Stimulated activated memory B cell treated with anti-CD40 and anti-IgM and Interleukin-4, amounts not matched to agents 10 μg/mL and 1 μg/mL and 100 μg/mL, for 72 hours (primary cell): ENCODE results near the gene AQP12A.
"Not testable (repeated sequence)": the region's sequence is repeated elsewhere in the genome, so short reads cannot be mapped to it uniquely, and the experiment has no call there.

Source experiments
- ATAC-seq: fragments of 150-1000 bp; cut with Tn5 transposase; 2 replicates; pipeline ENCODE4 v1.10.0; 2021
- H3K27ac Mint-ChIP-seq: one replicate; pipeline ENCODE4 v1.8.0; 2022; ENCODE audit warnings: mild to moderate bottlenecking, mixed read lengths
- H3K27me3 Mint-ChIP-seq: one replicate; pipeline ENCODE4 v1.8.0; 2022; ENCODE audit warnings: mixed read lengths
- H3K36me3 Mint-ChIP-seq: one replicate; pipeline ENCODE4 v1.8.0; 2022; ENCODE audit warnings: mixed read lengths
- H3K4me1 Mint-ChIP-seq: one replicate; pipeline ENCODE4 v1.8.0; 2022; ENCODE audit warnings: mixed read lengths
- H3K4me3 Mint-ChIP-seq: one replicate; pipeline ENCODE4 v1.8.0; 2022; ENCODE audit warnings: mild to moderate bottlenecking, moderate library complexity, mixed read lengths
- H3K9me3 Mint-ChIP-seq: one replicate; pipeline ENCODE4 v1.8.0; 2022; ENCODE audit warnings: mixed read lengths

AQP12A gene

DNA sequence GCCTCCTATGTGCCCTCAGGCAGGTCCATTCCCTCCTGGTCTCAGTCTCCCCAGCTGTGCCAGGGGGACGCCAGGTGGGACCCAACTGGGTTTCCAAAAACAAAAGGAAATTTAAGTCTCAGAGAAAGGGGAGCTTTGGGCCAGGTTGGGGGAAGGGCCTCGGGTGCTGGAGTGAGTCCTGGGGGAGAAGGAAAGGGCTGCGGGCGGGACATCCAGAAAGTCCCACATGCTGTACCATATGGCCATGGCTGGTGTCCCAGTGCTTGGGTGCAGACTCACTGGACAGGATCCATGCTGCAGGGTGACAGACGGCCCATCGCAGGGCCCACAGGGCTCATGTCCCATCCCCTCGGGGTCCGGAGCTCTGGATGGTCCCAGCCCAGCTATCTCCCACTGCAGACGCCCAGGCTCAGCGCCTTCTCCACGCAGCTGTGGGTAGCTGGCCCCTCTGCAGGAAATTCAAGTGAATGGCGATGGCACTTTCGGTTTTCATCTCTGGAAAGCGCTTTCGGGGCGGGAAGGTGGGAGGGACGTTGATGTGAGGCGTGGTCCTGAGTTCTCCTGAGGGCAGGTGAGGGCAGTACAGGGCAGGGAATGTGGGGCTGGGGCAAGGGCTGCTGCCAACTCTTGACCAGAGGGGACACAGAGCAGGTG is 1.1 kb upstream of the AQP12A start:
- not testable (repeated sequence) for H3K36me3 Mint-ChIP-seq, H3K9me3 Mint-ChIP-seq, H3K27me3 Mint-ChIP-seq, ATAC-seq, H3K4me1 Mint-ChIP-seq, H3K27ac Mint-ChIP-seq
- H3K4me3 Mint-ChIP-seq, result peak overlapping the region; percentile 37

DNA sequence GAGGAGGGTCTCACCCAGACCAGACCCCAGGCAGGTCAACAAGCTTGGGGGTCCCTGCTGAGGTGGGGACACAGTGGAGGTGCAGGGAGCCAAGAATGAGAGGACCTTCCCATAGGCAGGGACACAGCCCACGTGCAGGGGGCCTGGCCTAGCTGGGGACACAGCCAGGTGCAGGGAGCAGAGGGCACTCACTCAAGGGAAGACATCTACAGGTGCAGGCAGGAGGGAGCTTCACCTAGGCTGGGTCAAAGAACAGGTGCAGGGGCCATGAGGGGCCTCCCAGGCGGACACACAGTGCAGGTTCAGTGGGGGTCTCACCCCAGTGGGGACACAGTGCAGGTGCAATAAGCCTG is 615 bp upstream of the AQP12A start:
- H3K27ac Mint-ChIP-seq, H3K9me3 Mint-ChIP-seq, H3K36me3 Mint-ChIP-seq, H3K4me3 Mint-ChIP-seq, H3K27me3 Mint-ChIP-seq, H3K4me1 Mint-ChIP-seq, ATAC-seq: not testable (repeated sequence)

DNA sequence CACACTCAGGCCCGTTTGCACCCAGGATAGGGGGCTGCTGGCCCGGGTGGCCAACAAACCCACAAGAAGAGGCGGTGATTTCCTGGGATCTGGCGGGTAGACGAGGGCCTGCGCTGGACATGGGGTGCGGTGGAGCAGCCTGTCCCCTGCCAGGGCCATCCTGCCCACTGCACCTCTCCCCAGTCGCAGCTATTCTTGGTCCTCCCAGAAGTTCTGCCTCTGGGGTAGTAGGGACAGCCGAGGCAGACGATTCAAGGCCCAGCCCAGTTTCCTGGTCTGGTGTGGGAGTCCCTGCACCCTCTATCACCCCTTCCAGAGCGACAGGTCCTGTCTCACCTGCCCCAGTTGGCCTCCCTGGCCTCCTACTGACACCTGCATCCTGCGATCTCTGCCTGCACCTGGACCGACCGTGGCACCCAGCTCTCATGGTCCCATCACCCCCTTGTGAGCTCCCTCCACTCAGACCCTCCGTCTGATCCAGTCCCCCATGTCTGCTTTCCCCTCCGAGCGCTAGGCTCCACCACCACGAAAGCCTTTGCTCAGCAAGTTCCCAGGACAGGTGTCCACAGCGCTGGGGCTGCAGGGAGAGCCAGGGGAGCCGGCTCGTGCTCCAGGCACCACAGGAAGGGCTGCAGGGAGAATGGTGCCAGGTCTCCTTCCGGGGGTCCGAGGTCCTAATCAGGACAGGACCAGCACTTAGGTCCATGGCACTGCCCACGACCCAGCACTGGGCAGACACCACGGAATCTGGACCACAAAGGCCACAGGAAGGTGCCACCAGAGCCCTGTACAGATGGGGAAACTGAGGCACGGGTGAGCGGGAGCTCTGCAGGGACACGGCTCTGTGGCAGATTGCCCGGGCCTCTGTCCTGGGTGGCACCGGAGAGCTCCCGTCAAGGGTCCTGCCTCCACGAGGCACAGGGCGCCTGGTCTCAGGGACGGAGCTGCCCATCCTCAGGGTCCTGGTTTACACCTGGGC is 1.2 kb downstream of the AQP12A start:
- not testable (repeated sequence) for H3K9me3 Mint-ChIP-seq, H3K27ac Mint-ChIP-seq, ATAC-seq, H3K4me1 Mint-ChIP-seq, H3K27me3 Mint-ChIP-seq, H3K36me3 Mint-ChIP-seq, H3K4me3 Mint-ChIP-seq

DNA sequence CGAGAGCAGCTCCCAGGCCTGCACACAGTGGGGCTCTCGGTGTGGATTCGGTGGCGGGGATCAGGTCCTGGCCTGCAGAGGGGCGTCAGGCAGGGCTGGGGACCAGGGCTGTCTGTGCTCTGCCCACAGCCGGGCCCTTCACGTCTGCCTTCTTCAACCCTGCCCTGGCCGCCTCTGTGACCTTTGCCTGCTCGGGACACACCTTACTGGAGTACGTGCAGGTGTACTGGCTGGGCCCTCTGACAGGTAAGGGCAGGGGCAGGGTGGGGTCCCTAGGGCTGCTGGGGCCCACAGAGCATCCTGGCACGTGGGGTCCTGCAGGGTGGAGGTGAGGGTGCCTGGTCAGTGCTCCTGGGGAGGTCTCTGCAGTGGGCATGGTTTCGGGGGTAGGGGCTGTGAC is 2.6 kb downstream of the AQP12A start:
- not testable (repeated sequence) for ATAC-seq, H3K4me1 Mint-ChIP-seq, H3K27ac Mint-ChIP-seq, H3K9me3 Mint-ChIP-seq, H3K27me3 Mint-ChIP-seq, H3K4me3 Mint-ChIP-seq, H3K36me3 Mint-ChIP-seq

DNA sequence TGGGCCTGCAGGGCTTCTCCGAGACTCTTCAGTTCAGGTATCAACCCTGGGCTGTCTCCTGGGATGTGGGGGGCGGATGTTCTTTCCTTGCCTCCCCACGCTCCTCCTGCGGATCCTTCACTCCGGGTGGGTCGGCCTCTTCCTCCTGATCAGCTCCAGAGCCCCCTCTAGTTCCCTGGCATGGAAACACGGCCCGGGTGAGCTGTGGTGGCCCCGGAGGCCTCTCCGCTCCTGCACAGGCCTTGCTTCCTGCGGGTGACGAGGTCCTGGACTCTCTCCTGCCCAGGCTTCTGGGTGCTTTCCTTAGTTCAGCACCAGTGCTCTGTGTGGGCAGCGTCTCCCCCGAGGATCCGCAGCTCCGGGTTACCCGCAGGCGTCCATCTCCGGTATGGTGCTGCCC is 3.9 kb downstream of the AQP12A start:
- ATAC-seq, H3K9me3 Mint-ChIP-seq, H3K36me3 Mint-ChIP-seq, H3K27me3 Mint-ChIP-seq, H3K4me1 Mint-ChIP-seq, H3K4me3 Mint-ChIP-seq, H3K27ac Mint-ChIP-seq: not testable (repeated sequence)

DNA sequence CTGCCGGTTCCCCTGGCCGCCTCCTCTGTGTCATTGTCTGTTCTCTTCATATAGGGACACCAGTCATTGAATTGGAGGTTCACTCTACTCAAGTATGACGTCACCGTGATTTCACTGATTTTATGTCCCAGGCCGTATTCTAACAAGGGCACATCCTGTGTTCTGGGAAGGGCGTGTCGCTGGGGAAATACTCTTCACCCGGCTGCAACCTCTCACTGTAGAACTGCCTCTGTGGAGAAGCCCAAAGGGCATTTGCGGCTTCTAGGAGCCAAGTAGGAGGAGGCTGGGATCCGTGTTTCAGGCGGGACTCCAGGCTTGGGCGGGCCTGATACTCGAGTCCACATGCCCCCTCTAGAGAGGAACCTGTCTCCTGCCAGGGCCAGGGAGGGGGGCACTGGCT is 4.8 kb downstream of the AQP12A start:
- H3K27me3 Mint-ChIP-seq, H3K36me3 Mint-ChIP-seq, H3K4me1 Mint-ChIP-seq: not testable (repeated sequence)

DNA sequence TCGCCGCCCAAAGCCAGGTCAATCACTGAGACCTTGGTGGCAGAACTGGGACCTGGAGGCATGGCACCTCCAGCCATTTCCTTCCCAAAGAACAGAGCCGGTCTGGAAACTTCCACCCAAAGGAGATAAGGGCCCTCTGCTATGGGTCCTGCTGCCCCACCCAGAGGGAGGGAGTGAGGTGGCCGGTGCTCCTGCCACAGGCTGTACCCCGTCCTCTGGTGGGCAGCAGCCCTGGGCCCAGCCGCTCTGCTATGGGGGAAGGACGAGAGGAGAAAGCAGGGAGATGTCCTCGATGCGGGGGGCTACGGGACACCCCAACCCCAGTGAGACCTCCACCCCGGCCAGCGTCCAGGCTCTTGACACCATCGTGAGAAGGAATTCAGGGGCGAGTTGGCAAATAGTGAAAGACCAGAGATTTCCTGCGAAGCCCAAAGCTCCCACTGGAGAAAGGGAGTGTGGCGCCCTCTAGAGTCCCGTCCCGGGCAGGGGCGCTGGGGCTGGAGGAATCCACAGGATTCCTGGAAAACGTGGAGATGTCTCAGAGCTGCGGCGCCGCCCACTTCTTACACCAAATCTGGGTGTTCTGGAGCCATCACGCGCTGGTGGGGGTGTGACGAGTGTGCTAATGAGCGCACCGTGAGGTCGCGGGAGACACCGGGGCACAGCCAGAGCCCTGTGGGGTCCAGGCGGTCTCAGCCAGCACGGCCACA is 7.3 kb downstream of the AQP12A start:
- not testable (repeated sequence) for H3K9me3 Mint-ChIP-seq, H3K4me1 Mint-ChIP-seq, H3K27ac Mint-ChIP-seq, H3K4me3 Mint-ChIP-seq, ATAC-seq, H3K36me3 Mint-ChIP-seq
- peaks cover 17% of the 10 kb centered on the region for H3K27me3 Mint-ChIP-seq

More for the DNA sequence above, 4.8 kb downstream of the AQP12A start:
- ATAC-seq, H3K27ac Mint-ChIP-seq, H3K9me3 Mint-ChIP-seq, H3K4me3 Mint-ChIP-seq: not testable (repeated sequence)

DNA sequence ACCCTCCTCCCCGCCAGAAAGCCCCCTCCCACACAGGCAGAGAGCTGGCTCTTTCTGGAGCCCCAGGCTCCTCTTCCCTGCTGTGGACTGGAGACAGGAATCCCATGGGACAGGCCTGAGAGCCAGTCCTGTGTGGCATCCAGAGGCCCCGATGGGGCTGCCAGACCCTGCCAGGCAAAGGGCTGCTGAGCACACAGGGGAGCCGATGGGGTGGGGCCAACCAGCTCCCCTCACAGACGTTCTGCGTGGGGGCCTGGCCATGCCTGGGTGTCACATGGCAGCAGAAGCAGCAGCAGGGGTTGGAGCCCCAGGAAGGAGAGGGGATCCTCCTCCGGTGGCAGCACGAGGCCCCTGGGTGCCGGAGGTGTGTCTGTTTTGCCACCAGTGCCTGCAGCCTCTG is 8.2 kb downstream of the AQP12A start:
- H3K27me3 Mint-ChIP-seq, result peaks cover 23% of the 10 kb centered on the region
- H3K27ac Mint-ChIP-seq, H3K9me3 Mint-ChIP-seq, ATAC-seq, H3K36me3 Mint-ChIP-seq, H3K4me3 Mint-ChIP-seq, H3K4me1 Mint-ChIP-seq: not testable (repeated sequence)

DNA sequence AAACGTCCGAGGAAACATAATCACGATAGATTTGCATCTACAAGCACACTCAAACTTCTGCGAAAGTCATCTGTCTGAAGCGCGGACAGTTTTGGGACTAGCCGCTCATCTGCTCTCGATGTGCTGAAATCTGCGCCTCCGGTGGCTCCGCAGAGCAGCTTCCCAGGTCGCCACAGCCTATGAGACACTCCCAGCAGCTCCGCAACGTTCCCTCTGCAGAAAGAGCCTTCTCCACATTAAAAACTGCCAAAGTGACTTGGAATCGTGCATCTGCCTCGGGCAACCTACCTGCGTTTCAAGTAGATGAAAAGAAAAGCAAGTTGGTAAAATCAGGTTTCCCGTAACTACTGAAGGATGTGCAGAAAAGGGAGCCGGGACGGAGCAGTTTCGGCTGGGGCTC is 8.9 kb downstream of the AQP12A start:
- H3K27ac Mint-ChIP-seq, H3K36me3 Mint-ChIP-seq, ATAC-seq, H3K9me3 Mint-ChIP-seq, H3K4me3 Mint-ChIP-seq, H3K4me1 Mint-ChIP-seq: not testable (repeated sequence)
- H3K27me3 Mint-ChIP-seq, result peaks cover 30% of the 10 kb centered on the region

DNA sequence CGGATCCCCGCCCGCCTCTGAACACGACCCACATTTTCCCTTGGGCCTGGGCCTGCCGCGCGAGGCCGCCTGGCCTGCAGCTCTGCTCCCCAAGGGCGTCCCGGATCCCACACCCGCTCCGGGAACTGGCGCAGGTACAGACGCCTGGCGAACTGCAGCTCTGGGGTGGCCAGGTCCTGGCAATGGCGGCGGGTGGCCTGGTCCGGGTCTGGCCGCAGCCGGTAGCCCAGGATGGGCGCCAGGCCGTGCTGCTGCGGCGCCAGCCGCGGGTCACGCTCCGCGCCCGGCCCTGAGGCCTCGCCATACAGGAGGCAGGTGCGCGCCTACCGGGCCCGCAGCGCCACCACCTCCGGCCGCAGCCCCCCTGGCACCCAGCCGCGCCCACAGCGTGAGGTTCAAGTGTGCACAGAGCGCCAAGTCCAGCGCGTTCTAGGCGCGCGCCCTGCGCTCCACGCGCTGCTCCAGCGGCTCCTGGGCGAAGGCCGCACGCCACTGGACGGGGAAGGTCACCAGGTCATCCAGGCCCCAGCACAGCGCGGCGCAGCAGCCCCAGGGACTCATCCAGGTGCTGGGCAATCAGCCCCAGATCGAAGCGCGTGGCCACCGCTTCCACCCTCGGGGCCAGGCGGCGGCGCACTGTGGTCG is 9.5 kb downstream of the AQP12A start:
- H3K9me3 Mint-ChIP-seq, result no peaks in the 10 kb centered on the region
- no peaks in the 10 kb centered on the region for H3K36me3 Mint-ChIP-seq
- peaks cover 8% of the 10 kb centered on the region for H3K4me1 Mint-ChIP-seq
- no peak overlapping the region for H3K27ac Mint-ChIP-seq
- no peak overlapping the region for H3K4me3 Mint-ChIP-seq
- H3K27me3 Mint-ChIP-seq, result peaks cover 36% of the 10 kb centered on the region
- ATAC-seq, result peak; percentile 42

DNA sequence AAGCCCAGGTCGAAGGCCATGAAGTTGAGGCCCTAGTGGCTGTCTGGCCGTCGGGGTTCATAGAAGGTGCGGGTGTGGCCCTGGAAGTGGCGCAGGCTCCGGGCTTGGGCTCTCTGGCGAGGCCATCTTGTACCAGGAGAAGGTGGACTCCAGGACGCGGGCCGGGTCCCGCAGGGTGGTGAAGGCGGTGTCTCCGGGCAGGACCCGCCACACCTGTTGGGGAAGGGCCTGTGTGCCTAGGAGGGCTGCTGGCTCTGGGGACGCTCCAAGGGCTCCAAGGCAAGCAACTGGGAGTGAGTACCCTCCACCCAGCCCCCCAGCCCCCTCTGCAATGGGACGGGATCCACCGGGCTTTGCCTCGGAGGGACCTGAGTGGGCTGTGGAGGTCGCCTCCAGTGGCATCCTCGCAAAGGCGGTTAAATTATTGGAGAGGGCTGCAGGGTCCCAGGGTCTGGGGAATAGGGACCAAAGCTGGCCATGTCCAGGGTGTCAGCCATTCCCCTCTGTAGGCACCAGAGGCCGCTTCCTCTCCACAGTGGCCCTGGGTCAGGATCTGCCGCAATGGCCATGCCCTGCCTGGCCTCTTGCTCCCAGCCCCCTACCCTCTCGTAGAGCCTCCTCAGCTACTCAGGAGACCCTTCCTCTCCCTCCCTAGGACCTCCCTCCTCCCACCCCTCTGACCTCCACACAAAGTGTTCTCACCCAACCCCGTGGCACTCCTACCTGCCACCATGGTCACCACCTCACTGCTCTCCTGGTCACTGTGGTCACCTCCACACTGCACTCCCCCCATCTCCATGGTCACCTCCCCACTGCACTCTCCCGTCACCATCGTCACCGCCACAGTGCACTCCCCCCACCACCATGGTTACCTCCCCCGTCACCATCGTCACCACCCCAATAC is 10.3 kb downstream of the AQP12A start:
- Mint-ChIP-seq H3K4me3 (no peak overlapping the region), H3K9me3 (no peaks in the 10 kb centered on the region), H3K27me3 (peaks cover 42% of the 10 kb centered on the region), H3K36me3 (no peaks in the 10 kb centered on the region), H3K27ac (no peak overlapping the region), H3K4me1 (peaks cover 8% of the 10 kb centered on the region)
- no peak for ATAC-seq

DNA sequence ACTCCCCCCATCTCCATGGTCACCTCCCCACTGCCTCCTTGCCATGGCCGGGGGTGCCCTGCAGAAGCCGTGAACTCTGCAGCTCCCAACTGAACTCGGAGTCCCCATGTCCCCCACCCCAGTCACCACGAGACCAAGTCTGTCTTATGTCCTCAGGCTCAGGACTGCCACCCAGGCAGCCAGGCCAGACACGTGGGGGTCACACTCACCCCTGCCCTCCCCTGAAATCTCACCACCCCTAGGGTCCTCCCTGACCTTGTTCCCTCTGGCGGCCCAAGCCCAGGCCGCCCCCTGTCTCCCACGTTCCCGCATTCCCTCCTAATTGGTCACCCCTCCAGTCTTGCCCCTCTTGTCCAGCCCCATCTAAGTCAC is 11.0 kb downstream of the AQP12A start:
- no peak for ATAC-seq
- H3K27me3 Mint-ChIP-seq, result peaks cover 48% of the 10 kb centered on the region
- H3K27ac Mint-ChIP-seq, result no peak overlapping the region
- no peaks in the 10 kb centered on the region for H3K36me3 Mint-ChIP-seq
- H3K9me3 Mint-ChIP-seq, result no peaks in the 10 kb centered on the region
- H3K4me3 Mint-ChIP-seq, result no peak overlapping the region
- peaks cover 8% of the 10 kb centered on the region for H3K4me1 Mint-ChIP-seq

DNA sequence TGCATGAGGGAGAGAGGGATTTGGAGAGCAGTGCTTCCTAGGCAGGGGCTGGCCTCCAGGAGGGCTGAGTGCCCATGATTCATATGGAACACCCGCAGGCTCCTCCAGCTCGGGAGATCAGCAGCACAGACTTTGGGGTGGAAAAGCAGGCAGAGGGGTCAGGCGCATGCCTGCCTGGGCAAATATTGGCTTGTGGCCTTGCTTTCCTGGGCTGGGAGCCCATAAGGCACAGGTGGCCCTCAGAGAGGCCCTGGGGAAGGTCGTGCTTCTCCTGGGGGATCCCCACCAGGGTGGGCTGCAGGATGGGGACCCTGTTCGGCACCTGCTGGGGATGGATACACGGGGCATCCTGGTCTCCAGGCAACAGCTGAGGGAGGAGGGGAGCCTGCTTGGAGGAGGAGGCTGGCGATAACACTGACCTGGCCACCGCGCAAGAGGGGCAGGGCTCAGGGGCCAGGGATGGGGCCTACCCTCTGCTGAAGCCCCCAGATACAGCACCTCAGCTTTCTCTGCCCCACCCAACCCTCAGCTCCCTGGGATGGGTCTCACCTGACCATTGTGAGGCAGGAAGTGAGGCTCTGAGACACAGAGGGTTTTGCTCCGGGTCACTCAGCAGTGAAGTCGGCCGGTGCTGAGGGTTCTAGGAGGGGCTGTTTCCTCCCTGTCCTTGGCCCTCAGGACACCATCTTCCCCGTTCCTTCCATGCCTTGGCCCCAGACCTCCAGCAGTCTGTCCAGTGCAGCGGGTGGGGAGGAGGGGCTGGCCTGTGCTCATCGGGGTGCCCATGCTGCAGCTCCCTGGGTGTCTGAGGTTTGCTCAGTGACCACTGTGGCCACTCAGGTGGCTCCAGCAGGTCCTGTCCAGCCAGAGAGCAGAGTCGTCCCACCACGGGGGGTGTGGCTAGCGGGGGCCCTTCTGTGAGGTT is 12.0 kb downstream of the AQP12A start:
- H3K27ac Mint-ChIP-seq, result no peak overlapping the region
- H3K27me3 Mint-ChIP-seq, result peaks cover 59% of the 10 kb centered on the region
- no peaks in the 10 kb centered on the region for H3K36me3 Mint-ChIP-seq
- ATAC-seq, result no peak
- H3K4me1 Mint-ChIP-seq, result peaks cover 8% of the 10 kb centered on the region
- no peaks in the 10 kb centered on the region for H3K9me3 Mint-ChIP-seq
- H3K4me3 Mint-ChIP-seq, result no peak overlapping the region

DNA sequence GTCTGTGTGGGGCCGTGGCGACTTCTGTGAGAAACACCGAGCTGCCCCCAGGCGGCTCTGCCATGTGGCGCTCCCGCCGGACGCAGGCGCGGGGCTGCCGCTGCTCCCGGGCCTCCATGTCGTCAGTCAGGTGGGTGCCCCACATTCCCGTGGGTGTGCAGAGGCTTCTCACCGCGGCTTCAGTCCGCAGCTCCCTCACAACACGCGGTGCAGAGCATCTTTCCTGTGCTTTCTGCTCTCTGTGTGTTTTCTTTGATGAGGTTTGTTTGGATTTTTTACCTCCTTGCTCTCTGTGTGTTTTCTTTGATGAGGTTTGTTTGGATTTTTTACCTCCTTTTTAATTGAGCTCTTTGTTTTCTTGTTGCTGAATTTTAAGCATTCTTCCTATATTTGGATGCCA is 13.0 kb downstream of the AQP12A start:
- H3K36me3 Mint-ChIP-seq, result no peaks in the 10 kb centered on the region
- no peaks in the 10 kb centered on the region for H3K9me3 Mint-ChIP-seq
- H3K27ac Mint-ChIP-seq, result no peak overlapping the region
- no peak for ATAC-seq
- H3K4me3 Mint-ChIP-seq, result no peak overlapping the region
- peaks cover 59% of the 10 kb centered on the region for H3K27me3 Mint-ChIP-seq
- peaks cover 8% of the 10 kb centered on the region for H3K4me1 Mint-ChIP-seq
